ENCODE data around the gene ZNF564.

ZNF564 gene

GRCh38 chr19:12484371-12485051 lies 66.8 kb downstream of the ZNF564 start, which contains the start of gene ZNF709:
ZNF709 (minus strand) TSS chr19:12484816; CDS start chr19:12484657, 159 bp downstream.
- DNase-seq: peak; percentile 93
- Histone ChIP-seq H3K36me3 (peaks cover 5% of the 10 kb centered on the region), H3K27me3 (ENCODE audit: insufficient read depth, low read depth, severe bottlenecking) (no peaks in the 10 kb centered on the region), H3K4me3 (ENCODE audit: low read depth, low read length) (peak within 1 kb of the TSS; percentile 97), H3K9me3 (ENCODE audit: severe bottlenecking) (no peaks in the 10 kb centered on the region), H3K27ac (peak within 1 kb of the TSS; percentile 84)
- no peak for TF ChIP-seq CTCF (IDR thresholded peaks at IDR 0.05; ENCODE audit: low read depth, low read length)

GRCh38 chr19:12484011-12484370 lies 67.3 kb downstream of the ZNF564 start:
- Histone ChIP-seq H3K27me3 (ENCODE audit: insufficient read depth, low read depth, severe bottlenecking) (no peaks in the 10 kb centered on the region), H3K27ac (peak overlapping the region; percentile 84), H3K9me3 (ENCODE audit: severe bottlenecking) (no peaks in the 10 kb centered on the region), H3K36me3 (peaks cover 5% of the 10 kb centered on the region), H3K4me3 (ENCODE audit: low read depth, low read length) (peak overlapping the region; percentile 97)
- no peak for TF ChIP-seq CTCF (IDR thresholded peaks at IDR 0.05; ENCODE audit: low read depth, low read length)
- no peak for DNase-seq

DNA sequence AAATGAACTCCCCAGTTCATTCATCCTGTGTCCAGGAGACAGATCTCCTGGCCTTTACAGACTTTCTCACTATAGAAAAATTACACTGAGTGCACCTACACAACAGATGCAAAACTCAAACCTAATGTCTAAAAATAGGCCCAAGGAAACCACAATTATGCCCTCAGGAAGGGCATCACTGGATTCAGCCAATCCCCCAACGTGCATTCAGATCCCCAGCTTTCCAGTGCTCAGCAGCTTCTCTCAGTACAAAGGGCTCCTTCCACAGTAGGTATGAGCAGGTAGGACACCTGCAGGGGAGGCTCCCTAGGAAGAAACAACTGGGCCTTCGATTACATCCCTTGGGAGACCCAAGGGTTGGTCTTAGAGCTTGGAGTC lies 68.8 kb downstream of the ZNF564 start:
- no peaks in the 10 kb centered on the region for H3K9me3 ChIP-seq (ENCODE audit: severe bottlenecking)
- no peak for DNase-seq

DNA sequence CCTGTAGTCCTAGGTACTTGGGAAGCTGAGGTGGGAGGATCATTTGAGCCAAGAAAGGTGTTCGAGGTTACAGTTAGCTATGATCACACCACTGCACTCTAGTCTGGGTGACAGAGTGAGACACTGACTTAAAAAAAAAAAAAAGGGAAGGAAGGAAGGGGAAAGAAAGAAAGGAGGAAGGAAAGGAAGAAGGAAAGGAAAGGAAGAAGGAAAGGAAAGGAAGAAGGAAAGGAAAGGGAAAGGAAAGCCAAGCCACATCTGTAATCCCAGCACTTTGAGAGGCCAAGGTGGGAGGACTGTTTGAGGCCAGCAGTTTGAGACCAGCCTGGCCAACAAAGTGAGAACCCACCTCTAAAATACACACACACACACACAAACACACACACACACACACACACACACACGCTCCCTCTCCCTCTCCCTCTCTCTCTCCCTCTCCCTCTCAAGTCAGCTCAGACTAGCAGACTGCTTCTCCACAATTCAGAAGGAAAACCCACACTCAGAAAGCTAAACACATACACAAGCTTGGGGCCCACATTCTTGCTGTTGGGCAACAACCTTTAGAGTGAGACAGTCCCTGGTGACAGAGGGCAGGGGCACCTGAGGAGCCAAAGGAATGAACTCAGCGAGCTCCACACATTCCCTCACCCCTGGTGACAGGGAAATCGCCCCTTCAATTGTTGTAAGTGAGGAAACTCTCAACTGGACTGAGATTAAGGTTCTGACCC lies 69.3 kb downstream of the ZNF564 start:
- no peak for DNase-seq
- no peaks in the 10 kb centered on the region for H3K27me3 ChIP-seq (ENCODE audit: insufficient read depth, low read depth, severe bottlenecking)
- H3K4me3 ChIP-seq (ENCODE audit: low read depth, low read length): no peak overlapping the region
- no peaks in the 10 kb centered on the region for H3K9me3 ChIP-seq (ENCODE audit: severe bottlenecking)
- peaks cover 5% of the 10 kb centered on the region for H3K36me3 ChIP-seq
- no peak for TF ChIP-seq CTCF (IDR thresholded peaks at IDR 0.05; ENCODE audit: low read depth, low read length)
- H3K27ac ChIP-seq: no peak overlapping the region

More for the DNA sequence above, 68.8 kb downstream of the ZNF564 start:
- Histone ChIP-seq H3K36me3 (peaks cover 5% of the 10 kb centered on the region), H3K27ac (no peak overlapping the region), H3K27me3 (ENCODE audit: insufficient read depth, low read depth, severe bottlenecking) (no peaks in the 10 kb centered on the region), H3K4me3 (ENCODE audit: low read depth, low read length) (no peak overlapping the region)
- TF ChIP-seq CTCF (IDR thresholded peaks at IDR 0.05; ENCODE audit: low read depth, low read length): no peak

DNA sequence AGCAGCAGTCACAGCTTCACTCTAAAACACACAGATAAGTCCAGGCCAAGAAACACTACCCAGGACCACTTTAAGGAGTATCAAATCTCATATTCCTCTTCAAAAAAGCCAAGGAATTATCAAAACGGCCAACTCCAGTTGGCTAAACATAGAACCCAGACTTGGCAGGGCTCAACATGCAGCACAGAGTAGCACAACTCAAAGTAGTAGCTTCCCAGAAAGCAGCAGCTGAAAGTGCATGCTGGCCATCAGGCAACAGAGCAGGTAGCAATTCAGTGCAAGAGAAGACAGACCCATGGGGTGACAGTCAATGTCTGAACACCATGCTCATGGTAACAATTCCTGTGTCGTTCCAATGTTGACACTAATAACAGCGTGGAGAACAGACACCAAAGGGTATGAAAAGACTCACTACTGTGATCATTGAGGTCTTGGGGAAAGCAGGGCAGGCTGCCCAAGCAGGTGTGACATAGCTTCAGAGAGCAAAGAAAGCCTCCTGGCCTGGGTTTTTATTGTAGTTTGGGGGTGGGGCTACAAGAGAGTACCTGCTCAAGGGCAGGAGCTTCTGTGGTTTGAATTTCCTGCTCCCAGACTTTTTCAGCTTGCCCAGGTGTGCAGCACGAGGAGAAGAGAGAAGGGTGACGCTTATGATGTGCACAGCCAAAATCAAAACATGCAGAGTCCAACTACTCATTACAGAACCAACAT lies 72.9 kb downstream of the ZNF564 start:
- H3K4me3 ChIP-seq (ENCODE audit: low read depth, low read length): no peak overlapping the region
- no peak for TF ChIP-seq CTCF (IDR thresholded peaks at IDR 0.05; ENCODE audit: low read depth, low read length)
- no peaks in the 10 kb centered on the region for H3K27me3 ChIP-seq (ENCODE audit: insufficient read depth, low read depth, severe bottlenecking)
- peaks cover 2% of the 10 kb centered on the region; the same call in 1 of the 2 replicates for H3K36me3 ChIP-seq
- no peaks in the 10 kb centered on the region for H3K9me3 ChIP-seq (ENCODE audit: severe bottlenecking)
- DNase-seq: no peak
- no peak overlapping the region for H3K27ac ChIP-seq

All from WERI-Rb-1 (cell line).